ENCODE results near the gene COL4A6.

The COL4A6 gene

DNA sequence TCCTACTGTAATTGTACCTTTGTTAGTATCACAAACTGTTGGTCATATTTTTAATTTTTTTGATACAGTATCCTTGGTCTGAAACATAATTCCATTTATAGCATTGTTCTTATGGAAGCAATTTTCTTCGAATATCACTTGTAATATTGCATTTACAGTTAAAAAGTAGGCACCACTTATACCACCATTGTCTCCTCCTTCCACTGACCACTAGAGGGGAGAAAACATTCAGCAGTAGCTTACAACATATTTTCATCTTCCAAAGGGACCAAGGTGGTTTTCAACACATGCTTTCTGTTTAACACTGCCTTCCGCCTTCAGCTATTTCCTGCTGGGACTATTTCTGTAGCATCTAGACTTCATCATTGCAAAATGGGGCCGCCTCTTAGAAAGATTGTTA lies 146.2 kb downstream of the COL4A6 start:
- Histone ChIP-seq H3K36me3 (ENCODE audit: control insufficient read depth, low read length) (no peaks in the 10 kb centered on the region), H3F3A (ENCODE audit: control insufficient read depth, insufficient read depth) (no peaks in the 10 kb centered on the region), H3K79me2 (ENCODE audit: control insufficient read depth, low read length) (no peaks in the 10 kb centered on the region), H3K9me2 (replicated peaks; ENCODE audit: control insufficient read depth, low read length) (no peaks in the 10 kb centered on the region), H3K4me1 (ENCODE audit: control insufficient read depth, low read length) (no peaks in the 10 kb centered on the region), H3K27ac (ENCODE audit: low read depth, low read length) (no peak overlapping the region), H4K20me1 (ENCODE audit: control insufficient read depth, insufficient read depth, low read depth, low read length) (no peaks in the 10 kb centered on the region), H3K4me2 (ENCODE audit: low read length) (no peak overlapping the region), H3K4me3 (ENCODE audit: low read length) (no peak overlapping the region), H3K27me3 (ENCODE audit: control insufficient read depth, low read length) (no peaks in the 10 kb centered on the region), H3K9me3 (ENCODE audit: control insufficient read depth, insufficient read depth, low read length) (no peaks in the 10 kb centered on the region)
- TF ChIP-seq, protein P1, sequence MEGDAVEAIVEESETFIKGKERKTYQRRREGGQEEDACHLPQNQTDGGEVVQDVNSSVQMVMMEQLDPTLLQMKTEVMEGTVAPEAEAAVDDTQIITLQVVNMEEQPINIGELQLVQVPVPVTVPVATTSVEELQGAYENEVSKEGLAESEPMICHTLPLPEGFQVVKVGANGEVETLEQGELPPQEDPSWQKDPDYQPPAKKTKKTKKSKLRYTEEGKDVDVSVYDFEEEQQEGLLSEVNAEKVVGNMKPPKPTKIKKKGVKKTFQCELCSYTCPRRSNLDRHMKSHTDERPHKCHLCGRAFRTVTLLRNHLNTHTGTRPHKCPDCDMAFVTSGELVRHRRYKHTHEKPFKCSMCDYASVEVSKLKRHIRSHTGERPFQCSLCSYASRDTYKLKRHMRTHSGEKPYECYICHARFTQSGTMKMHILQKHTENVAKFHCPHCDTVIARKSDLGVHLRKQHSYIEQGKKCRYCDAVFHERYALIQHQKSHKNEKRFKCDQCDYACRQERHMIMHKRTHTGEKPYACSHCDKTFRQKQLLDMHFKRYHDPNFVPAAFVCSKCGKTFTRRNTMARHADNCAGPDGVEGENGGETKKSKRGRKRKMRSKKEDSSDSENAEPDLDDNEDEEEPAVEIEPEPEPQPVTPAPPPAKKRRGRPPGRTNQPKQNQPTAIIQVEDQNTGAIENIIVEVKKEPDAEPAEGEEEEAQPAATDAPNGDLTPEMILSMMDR (IDR thresholded peaks at IDR 0.05; ENCODE audit: low read depth, low read length, poor library complexity, severe bottlenecking) = no peak
- no peak for TF ChIP-seq EZH2phosphoT487 (IDR thresholded peaks at IDR 0.05; ENCODE audit: borderline replicate concordance, low read length)

DNA sequence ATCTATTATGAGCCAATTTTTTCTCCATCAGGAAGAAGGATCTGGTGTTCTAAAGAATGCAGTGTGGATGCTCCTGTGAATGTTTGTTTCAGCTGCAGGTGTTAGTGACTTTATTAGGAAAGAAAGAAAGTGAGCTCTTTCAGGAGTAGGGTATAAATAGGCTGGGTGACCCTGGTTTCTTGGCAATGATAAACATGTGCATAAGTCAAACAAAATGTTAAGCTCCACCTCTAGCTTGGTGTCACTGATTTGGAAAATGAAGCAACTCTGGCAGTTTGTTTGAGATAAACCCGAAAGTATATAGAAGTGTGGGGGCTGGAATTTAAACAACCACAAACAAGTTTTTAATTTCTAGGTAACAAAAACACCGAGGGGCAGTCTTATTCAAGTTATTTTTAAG lies 152.3 kb downstream of the COL4A6 start:
- Histone ChIP-seq H3F3A (ENCODE audit: control insufficient read depth, insufficient read depth) (no peaks in the 10 kb centered on the region), H3K9me2 (replicated peaks; ENCODE audit: control insufficient read depth, low read length) (no peaks in the 10 kb centered on the region), H3K79me2 (ENCODE audit: control insufficient read depth, low read length) (no peaks in the 10 kb centered on the region), H3K36me3 (ENCODE audit: control insufficient read depth, low read length) (no peaks in the 10 kb centered on the region), H3K27me3 (ENCODE audit: control insufficient read depth, low read length) (no peaks in the 10 kb centered on the region), H3K4me1 (ENCODE audit: control insufficient read depth, low read length) (no peaks in the 10 kb centered on the region), H3K9me3 (ENCODE audit: control insufficient read depth, insufficient read depth, low read length) (no peaks in the 10 kb centered on the region), H3K4me2 (ENCODE audit: low read length) (no peak overlapping the region), H4K20me1 (ENCODE audit: control insufficient read depth, insufficient read depth, low read depth, low read length) (no peaks in the 10 kb centered on the region), H3K4me3 (ENCODE audit: low read length) (no peak overlapping the region), H3K27ac (ENCODE audit: low read depth, low read length) (no peak overlapping the region)
- no peak for TF ChIP-seq EZH2phosphoT487 (IDR thresholded peaks at IDR 0.05; ENCODE audit: borderline replicate concordance, low read length)
- TF ChIP-seq, protein P1 (IDR thresholded peaks at IDR 0.05; ENCODE audit: low read depth, low read length, poor library complexity, severe bottlenecking) = no peak

DNA sequence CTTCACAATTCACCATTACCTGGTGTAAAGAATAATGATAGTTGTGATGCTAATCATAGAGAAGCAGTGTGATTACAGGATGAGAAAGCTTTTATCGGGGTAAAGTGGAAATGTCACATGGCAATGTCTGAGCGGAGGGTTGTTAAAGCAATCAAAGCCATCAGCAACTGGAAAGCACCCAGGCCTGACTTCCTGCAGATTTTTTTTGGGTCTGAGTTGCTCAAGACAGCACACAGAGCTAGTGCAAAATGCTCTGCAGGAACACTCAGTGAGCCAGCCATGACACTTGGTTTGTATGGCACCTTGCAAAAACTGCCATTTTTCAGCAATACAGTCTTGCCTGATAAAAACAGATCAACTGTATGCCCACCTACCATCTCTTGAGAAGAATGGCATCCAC lies 152.9 kb downstream of the COL4A6 start:
- Histone ChIP-seq H3K4me2 (ENCODE audit: low read length) (no peak overlapping the region), H3F3A (ENCODE audit: control insufficient read depth, insufficient read depth) (no peaks in the 10 kb centered on the region), H3K4me3 (ENCODE audit: low read length) (no peak overlapping the region), H3K9me2 (replicated peaks; ENCODE audit: control insufficient read depth, low read length) (no peaks in the 10 kb centered on the region), H3K79me2 (ENCODE audit: control insufficient read depth, low read length) (no peaks in the 10 kb centered on the region), H3K27me3 (ENCODE audit: control insufficient read depth, low read length) (no peaks in the 10 kb centered on the region), H3K27ac (ENCODE audit: low read depth, low read length) (no peak overlapping the region), H3K4me1 (ENCODE audit: control insufficient read depth, low read length) (no peaks in the 10 kb centered on the region), H3K36me3 (ENCODE audit: control insufficient read depth, low read length) (no peaks in the 10 kb centered on the region), H3K9me3 (ENCODE audit: control insufficient read depth, insufficient read depth, low read length) (no peaks in the 10 kb centered on the region), H4K20me1 (ENCODE audit: control insufficient read depth, insufficient read depth, low read depth, low read length) (no peaks in the 10 kb centered on the region)
- TF ChIP-seq, protein P1 (IDR thresholded peaks at IDR 0.05; ENCODE audit: low read depth, low read length, poor library complexity, severe bottlenecking) = no peak
- TF ChIP-seq EZH2phosphoT487 (IDR thresholded peaks at IDR 0.05; ENCODE audit: borderline replicate concordance, low read length) = no peak

DNA sequence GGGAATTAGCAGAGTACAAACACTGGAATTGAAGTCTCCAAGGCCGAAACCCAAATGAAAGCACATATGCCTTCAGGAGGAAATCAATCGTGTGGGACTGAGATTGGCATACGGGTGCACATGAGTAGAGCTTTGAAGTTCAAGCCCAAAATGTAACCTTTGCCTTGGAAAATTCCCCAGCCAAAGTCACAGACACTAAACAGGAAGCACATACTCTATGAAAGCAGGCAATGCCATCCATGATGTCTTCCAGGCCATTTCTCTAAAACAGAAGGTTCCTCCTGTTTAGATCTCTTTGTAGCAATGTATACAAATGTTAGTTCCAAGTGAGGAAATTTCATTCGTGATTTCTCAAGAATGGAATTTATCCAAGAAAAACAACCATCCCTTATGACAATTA lies 162.5 kb downstream of the COL4A6 start:
- Histone ChIP-seq H3K36me3 (ENCODE audit: control insufficient read depth, low read length) (no peaks in the 10 kb centered on the region), H3K79me2 (ENCODE audit: control insufficient read depth, low read length) (no peaks in the 10 kb centered on the region), H3K27me3 (ENCODE audit: control insufficient read depth, low read length) (no peaks in the 10 kb centered on the region), H3K4me3 (ENCODE audit: low read length) (no peak overlapping the region), H3F3A (ENCODE audit: control insufficient read depth, insufficient read depth) (no peaks in the 10 kb centered on the region), H3K9me2 (replicated peaks; ENCODE audit: control insufficient read depth, low read length) (no peaks in the 10 kb centered on the region), H3K9me3 (ENCODE audit: control insufficient read depth, insufficient read depth, low read length) (no peaks in the 10 kb centered on the region), H4K20me1 (ENCODE audit: control insufficient read depth, insufficient read depth, low read depth, low read length) (no peaks in the 10 kb centered on the region), H3K4me1 (ENCODE audit: control insufficient read depth, low read length) (no peaks in the 10 kb centered on the region), H3K4me2 (ENCODE audit: low read length) (no peak overlapping the region), H3K27ac (ENCODE audit: low read depth, low read length) (no peak overlapping the region)
- TF ChIP-seq, protein P1 (IDR thresholded peaks at IDR 0.05; ENCODE audit: low read depth, low read length, poor library complexity, severe bottlenecking) = no peak
- no peak for TF ChIP-seq EZH2phosphoT487 (IDR thresholded peaks at IDR 0.05; ENCODE audit: borderline replicate concordance, low read length)

Data from DOHH2 (cell line).